ENCODE measurements around the gene SLC9A9. TPM values are rescaled to one million over a fixed set of nuclear protein-coding genes. Genes with fewer than 3 reads are reported as not detected.

Gene SLC9A9
- polyA plus RNA-seq, 1 donor from 2014 or later, result 0.54 TPM

DNA sequence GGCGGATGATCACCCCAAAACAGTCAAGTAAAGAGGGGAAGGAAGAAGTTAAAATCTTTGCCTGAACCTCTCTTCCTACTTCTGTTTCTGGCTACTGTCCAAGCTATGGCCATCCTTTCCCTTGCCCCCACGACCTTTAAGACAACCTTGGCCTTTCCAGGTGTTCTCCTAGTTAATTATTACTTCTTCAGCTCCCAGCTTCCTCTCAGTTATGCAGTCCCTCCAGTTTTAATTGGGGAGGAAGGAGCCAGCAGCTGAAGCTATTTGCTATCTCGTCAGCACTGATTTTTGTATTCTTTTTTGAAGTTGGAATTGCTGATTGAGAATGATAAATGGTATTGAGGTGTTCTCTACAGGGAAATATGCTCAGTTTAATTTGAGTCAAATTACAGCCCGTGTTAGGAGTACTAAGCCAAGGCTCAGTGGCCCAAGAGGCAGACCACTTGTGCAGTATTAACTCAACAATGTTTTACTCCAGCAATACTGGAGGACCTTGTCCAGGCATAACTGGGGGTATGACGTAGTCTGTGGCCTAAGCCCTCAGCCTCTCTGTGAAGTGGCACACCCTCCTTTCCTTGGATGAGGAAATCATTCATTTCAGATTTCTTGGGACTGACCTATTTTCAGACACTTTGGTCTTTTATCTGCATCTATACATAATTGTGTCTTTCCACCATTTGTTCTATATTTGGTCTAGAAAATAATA, 336.9 kb downstream of the SLC9A9 start:
- H4K20me1 ChIP-seq (ENCODE audit: insufficient read depth), result no peaks in the 10 kb centered on the region
- no peaks in the 10 kb centered on the region for H3K9me2 ChIP-seq (ENCODE audit: insufficient read depth, low read length)
- no peaks in the 10 kb centered on the region for H3K79me2 ChIP-seq (replicated peaks; ENCODE audit: insufficient read depth, low read length)
- H3K36me3 ChIP-seq (ENCODE audit: insufficient read depth, low read length), result no peaks in the 10 kb centered on the region
- H3K4me3 ChIP-seq (ENCODE audit: low read length), result no peak overlapping the region
- H3K27ac ChIP-seq (ENCODE audit: low read length), result no peak overlapping the region
- H3K4me2 ChIP-seq (ENCODE audit: low read length), result no peak overlapping the region
- H3K27me3 ChIP-seq (ENCODE audit: insufficient read depth, low read depth, low read length), result no peaks in the 10 kb centered on the region
- no peaks in the 10 kb centered on the region for H3K9me3 ChIP-seq (ENCODE audit: low read length)
- TF ChIP-seq, protein P1, sequence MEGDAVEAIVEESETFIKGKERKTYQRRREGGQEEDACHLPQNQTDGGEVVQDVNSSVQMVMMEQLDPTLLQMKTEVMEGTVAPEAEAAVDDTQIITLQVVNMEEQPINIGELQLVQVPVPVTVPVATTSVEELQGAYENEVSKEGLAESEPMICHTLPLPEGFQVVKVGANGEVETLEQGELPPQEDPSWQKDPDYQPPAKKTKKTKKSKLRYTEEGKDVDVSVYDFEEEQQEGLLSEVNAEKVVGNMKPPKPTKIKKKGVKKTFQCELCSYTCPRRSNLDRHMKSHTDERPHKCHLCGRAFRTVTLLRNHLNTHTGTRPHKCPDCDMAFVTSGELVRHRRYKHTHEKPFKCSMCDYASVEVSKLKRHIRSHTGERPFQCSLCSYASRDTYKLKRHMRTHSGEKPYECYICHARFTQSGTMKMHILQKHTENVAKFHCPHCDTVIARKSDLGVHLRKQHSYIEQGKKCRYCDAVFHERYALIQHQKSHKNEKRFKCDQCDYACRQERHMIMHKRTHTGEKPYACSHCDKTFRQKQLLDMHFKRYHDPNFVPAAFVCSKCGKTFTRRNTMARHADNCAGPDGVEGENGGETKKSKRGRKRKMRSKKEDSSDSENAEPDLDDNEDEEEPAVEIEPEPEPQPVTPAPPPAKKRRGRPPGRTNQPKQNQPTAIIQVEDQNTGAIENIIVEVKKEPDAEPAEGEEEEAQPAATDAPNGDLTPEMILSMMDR (IDR thresholded peaks at IDR 0.05; ENCODE audit: poor library complexity, severe bottlenecking), result no peak
- TF ChIP-seq, protein P2, sequence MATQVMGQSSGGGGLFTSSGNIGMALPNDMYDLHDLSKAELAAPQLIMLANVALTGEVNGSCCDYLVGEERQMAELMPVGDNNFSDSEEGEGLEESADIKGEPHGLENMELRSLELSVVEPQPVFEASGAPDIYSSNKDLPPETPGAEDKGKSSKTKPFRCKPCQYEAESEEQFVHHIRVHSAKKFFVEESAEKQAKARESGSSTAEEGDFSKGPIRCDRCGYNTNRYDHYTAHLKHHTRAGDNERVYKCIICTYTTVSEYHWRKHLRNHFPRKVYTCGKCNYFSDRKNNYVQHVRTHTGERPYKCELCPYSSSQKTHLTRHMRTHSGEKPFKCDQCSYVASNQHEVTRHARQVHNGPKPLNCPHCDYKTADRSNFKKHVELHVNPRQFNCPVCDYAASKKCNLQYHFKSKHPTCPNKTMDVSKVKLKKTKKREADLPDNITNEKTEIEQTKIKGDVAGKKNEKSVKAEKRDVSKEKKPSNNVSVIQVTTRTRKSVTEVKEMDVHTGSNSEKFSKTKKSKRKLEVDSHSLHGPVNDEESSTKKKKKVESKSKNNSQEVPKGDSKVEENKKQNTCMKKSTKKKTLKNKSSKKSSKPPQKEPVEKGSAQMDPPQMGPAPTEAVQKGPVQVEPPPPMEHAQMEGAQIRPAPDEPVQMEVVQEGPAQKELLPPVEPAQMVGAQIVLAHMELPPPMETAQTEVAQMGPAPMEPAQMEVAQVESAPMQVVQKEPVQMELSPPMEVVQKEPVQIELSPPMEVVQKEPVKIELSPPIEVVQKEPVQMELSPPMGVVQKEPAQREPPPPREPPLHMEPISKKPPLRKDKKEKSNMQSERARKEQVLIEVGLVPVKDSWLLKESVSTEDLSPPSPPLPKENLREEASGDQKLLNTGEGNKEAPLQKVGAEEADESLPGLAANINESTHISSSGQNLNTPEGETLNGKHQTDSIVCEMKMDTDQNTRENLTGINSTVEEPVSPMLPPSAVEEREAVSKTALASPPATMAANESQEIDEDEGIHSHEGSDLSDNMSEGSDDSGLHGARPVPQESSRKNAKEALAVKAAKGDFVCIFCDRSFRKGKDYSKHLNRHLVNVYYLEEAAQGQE (IDR thresholded peaks at IDR 0.05; ENCODE audit: borderline replicate concordance), result no peak
- TF ChIP-seq TAF1 (IDR thresholded peaks at IDR 0.05; ENCODE audit: low read depth) (no peak), EP300 (conservative IDR thresholded peaks at IDR 0.05; ENCODE audit: poor library complexity, severe bottlenecking) (no peak), POLR2AphosphoS5 (IDR thresholded peaks at IDR 0.05) (no peak), RAD21 (conservative IDR thresholded peaks at IDR 0.05) (no peak), SMC3 (conservative IDR thresholded peaks at IDR 0.05; ENCODE audit: poor library complexity) (no peak), EZH2 (IDR thresholded peaks at IDR 0.05; ENCODE audit: borderline replicate concordance, insufficient read depth, low read length, poor library complexity, severe bottlenecking) (no peak), MXI1 (conservative IDR thresholded peaks at IDR 0.05; ENCODE audit: poor library complexity, severe bottlenecking) (no peak)
- no peak overlapping the region for H2AFZ ChIP-seq (ENCODE audit: low read depth, low read length)
- H3K9ac ChIP-seq (ENCODE audit: low read length), result no peak overlapping the region
- H3F3A ChIP-seq (ENCODE audit: insufficient read depth, low read length, poor library complexity, severe bottlenecking), result no peaks in the 10 kb centered on the region

DNA sequence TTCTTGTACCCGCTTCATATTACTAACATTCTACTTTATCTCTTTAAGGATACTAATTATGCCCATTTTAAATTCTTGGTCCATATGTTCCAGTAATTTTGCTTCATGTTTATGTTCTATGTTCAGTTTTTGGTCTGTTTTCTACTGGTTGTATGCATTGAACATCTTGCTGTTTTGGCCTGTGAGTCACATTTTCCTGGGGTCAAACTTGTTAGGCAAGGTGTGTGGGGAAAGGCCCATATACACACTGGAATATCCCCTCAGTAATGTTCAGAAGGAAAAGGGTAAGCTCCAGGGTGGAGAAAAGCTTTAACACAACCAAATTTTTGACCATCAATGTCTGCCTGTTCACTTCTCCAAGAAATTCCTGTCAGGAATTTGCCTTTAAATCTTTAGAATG, 337.7 kb downstream of the SLC9A9 start:
- H3K27me3 ChIP-seq (ENCODE audit: insufficient read depth, low read depth, low read length), result no peaks in the 10 kb centered on the region
- no peak overlapping the region for H3K4me3 ChIP-seq (ENCODE audit: low read length)
- TF ChIP-seq TAF1 (IDR thresholded peaks at IDR 0.05; ENCODE audit: low read depth), result no peak
- TF ChIP-seq, protein P2 (IDR thresholded peaks at IDR 0.05; ENCODE audit: borderline replicate concordance), result no peak
- TF ChIP-seq POLR2AphosphoS5 (IDR thresholded peaks at IDR 0.05), result no peak
- no peak for TF ChIP-seq EP300 (conservative IDR thresholded peaks at IDR 0.05; ENCODE audit: poor library complexity, severe bottlenecking)
- no peaks in the 10 kb centered on the region for H3K9me3 ChIP-seq (ENCODE audit: low read length)
- H3K9ac ChIP-seq (ENCODE audit: low read length), result no peak overlapping the region
- no peaks in the 10 kb centered on the region for H4K20me1 ChIP-seq (ENCODE audit: insufficient read depth)
- H3K27ac ChIP-seq (ENCODE audit: low read length), result no peak overlapping the region
- H2AFZ ChIP-seq (ENCODE audit: low read depth, low read length), result no peak overlapping the region
- no peaks in the 10 kb centered on the region for H3F3A ChIP-seq (ENCODE audit: insufficient read depth, low read length, poor library complexity, severe bottlenecking)
- no peaks in the 10 kb centered on the region for H3K36me3 ChIP-seq (ENCODE audit: insufficient read depth, low read length)
- no peaks in the 10 kb centered on the region for H3K9me2 ChIP-seq (ENCODE audit: insufficient read depth, low read length)
- no peaks in the 10 kb centered on the region for H3K79me2 ChIP-seq (replicated peaks; ENCODE audit: insufficient read depth, low read length)
- no peak overlapping the region for H3K4me2 ChIP-seq (ENCODE audit: low read length)
